Small intestine (tissue), 7 donors: ENCODE measurements around the gene JAGN1. TPM values are rescaled to one million over a fixed set of nuclear protein-coding genes. Genes with fewer than 3 reads are reported as not detected.
"Not testable (repeated sequence)": the region's sequence is repeated elsewhere in the genome, so short reads cannot be mapped to it uniquely, and the experiment has no call there.

Experiments
- DNase-seq, 2 donors: peaks; one replicate each; pipeline versions ENCODE4 v3.0.0 to v3.0.0-alpha.2; 2013
- FAIRE-seq: peaks from 2 replicates; lab custom pipeline; 2012; peaks lifted over from hg19 to GRCh38; lab: Jason Lieb, UNC
- H3K27ac ChIP-seq, 3 donors: one replicate each; pipeline ENCODE4 v1.5.1; 2013; ENCODE audit warnings: low read length in 2 of 3, mild to moderate bottlenecking in 2 of 3, control low read depth in 1 of 3, inconsistent platforms in 1 of 3, low read depth in 1 of 3, moderate library complexity in 1 of 3
- H3K27me3 ChIP-seq, 3 donors: one replicate each; pipeline ENCODE4 v1.6.1; 2013; ENCODE audit warnings: low read length in 3 of 3, inconsistent platforms in 1 of 3; ENCODE audit not compliant: control insufficient read depth in 3 of 3, insufficient read depth in 3 of 3
- H3K36me3 ChIP-seq, 3 donors: one replicate each; pipeline ENCODE4 v1.6.1; 2013; ENCODE audit warnings: low read length in 3 of 3, inconsistent platforms in 1 of 3, low read depth in 1 of 3, mild to moderate bottlenecking in 1 of 3, moderate library complexity in 1 of 3; ENCODE audit not compliant: control insufficient read depth in 3 of 3, insufficient read depth in 2 of 3
- H3K4me1 ChIP-seq, 3 donors: one replicate each; pipeline ENCODE4 v1.6.1; 2013; ENCODE audit warnings: low read length in 2 of 3, inconsistent platforms in 1 of 3, low read depth in 1 of 3, mild to moderate bottlenecking in 1 of 3, moderate library complexity in 1 of 3; ENCODE audit not compliant: control insufficient read depth in 3 of 3, insufficient read depth in 2 of 3
- H3K4me3 ChIP-seq, 3 donors: one replicate each; pipeline ENCODE4 v1.5.1; 2013; ENCODE audit warnings: low read length in 3 of 3, control low read depth in 1 of 3, inconsistent platforms in 1 of 3, low read depth in 1 of 3, mild to moderate bottlenecking in 1 of 3, moderate library complexity in 1 of 3
- H3K9me3 ChIP-seq, 2 donors: one replicate each; pipeline ENCODE4 v1.6.1; 2013; ENCODE audit warnings: low read depth in 1 of 2, low read length in 1 of 2; ENCODE audit not compliant: control insufficient read depth in 2 of 2, insufficient read depth in 1 of 2
- WGBS, 3 donors: extraction: QIAGEN DNeasy Blood & Tissue Kit; methylation state at CpG; one replicate each; pipeline ENCODE4 v1.1.7; 2013; 5-methylcytosine and 5-hydroxymethylcytosine counted together
- polyA plus RNA-seq, 4 donors: library from polyadenylated mRNA; stranded (reverse) in 3 of 4; unstranded in 1 of 4; fragments of 200-250 nt in 3 of 4; fragments of 120-200 nt in 1 of 4; gene quantifications; one replicate each; pipeline versions ENCODE4 v1.2.1 to v1.2.3, GENCODE V29; 2013
- donor health status: healthy with polysubstance abuse.
- donor health status: control.
- donor health status: control.
- donor health status: Bipolar disorder and iron deficiency.
- donor health status: healthy.

Gene JAGN1
- polyA plus RNA-seq, 4 donors = 49.0 to 56.8 (median 52.7) TPM

GRCh38 chr3:9872067-9872466 lies 18.3 kb upstream of the JAGN1 start:
- not testable (repeated sequence) for H3K4me3 ChIP-seq, H3K9me3 ChIP-seq, FAIRE-seq, H3K27me3 ChIP-seq, DNase-seq, H3K27ac ChIP-seq, H3K36me3 ChIP-seq, H3K4me1 ChIP-seq
- WGBS, 3 donors = 95 to 99% (median 98%) methylated on average over 5 of the region's 5 CpGs

- Histone ChIP-seq H3K36me3 (peaks cover 0 to 3% (median 2%) of the 10 kb centered on the region in 3 donors), H3K27ac (no peak overlapping the region), H3K4me1 (peaks cover 0 to 20% (median 0%) of the 10 kb centered on the region in 3 donors), H3K9me3 (no peaks in the 10 kb centered on the region), H3K27me3 (no peaks in the 10 kb centered on the region), H3K4me3 (peak overlapping the region in 1 of 3 donors; percentile 44)
- FAIRE-seq (no peak), DNase-seq (no peak)
Observed at GRCh38 chr3:9875448-9875847, 15.0 kb upstream of the JAGN1 start.

GRCh38 chr3:9876255-9876654 lies 14.2 kb upstream of the JAGN1 start:
- FAIRE-seq = not testable (repeated sequence)
- 90 to 91% (median 90%) methylated on average over 4 of the region's 4 CpGs for whole genome bisulfite sequencing, 3 donors

DNA sequence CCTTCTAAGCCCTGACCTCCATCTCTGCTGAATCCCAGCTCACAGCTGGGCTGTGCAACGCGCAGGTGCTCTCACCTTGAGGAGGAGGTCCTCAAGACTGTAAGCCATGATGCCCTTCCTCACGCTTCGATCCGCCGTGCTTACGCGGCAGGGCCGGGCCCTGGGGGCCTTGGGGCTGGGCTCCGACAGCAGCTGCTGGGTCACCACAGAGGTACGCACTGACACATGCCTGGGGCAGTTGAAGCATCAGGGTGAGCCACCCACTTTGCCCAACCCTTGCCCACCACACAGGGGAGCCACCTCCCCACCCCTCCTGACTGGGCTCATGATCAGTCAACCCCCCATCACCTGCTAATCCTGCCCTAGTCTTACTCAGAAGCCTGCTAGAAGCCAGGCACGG lies 13.4 kb upstream of the JAGN1 start:
- Histone ChIP-seq H3K36me3 (peaks cover 0 to 2% (median 0%) of the 10 kb centered on the region in 3 donors), H3K4me1 (peaks cover 0 to 20% (median 0%) of the 10 kb centered on the region in 3 donors), H3K27me3 (no peaks in the 10 kb centered on the region), H3K27ac (no peak overlapping the region), H3K9me3 (no peaks in the 10 kb centered on the region), H3K4me3 (peak overlapping the region in 1 of 3 donors; percentile 50)
- DNase-seq = no peak
- FAIRE-seq = no peak
- WGBS, 3 donors = 93 to 95% (median 95%) methylated on average over 12 of the region's 12 CpGs

More at GRCh38 chr3:9876255-9876654, 14.2 kb upstream of the JAGN1 start:
- H3K36me3 ChIP-seq, H3K27me3 ChIP-seq, H3K9me3 ChIP-seq, H3K27ac ChIP-seq, DNase-seq: not testable (repeated sequence)
- peak overlapping the region in 1 of 3 donors; percentile 44 for H3K4me3 ChIP-seq
- H3K4me1 ChIP-seq = peaks cover 0 to 20% (median 0%) of the 10 kb centered on the region in 3 donors

GRCh38 chr3:9878700-9879099 lies 11.7 kb upstream of the JAGN1 start:
- Histone ChIP-seq H3K27me3 (no peaks in the 10 kb centered on the region), H3K4me1 (peaks cover 0 to 23% (median 0%) of the 10 kb centered on the region in 3 donors), H3K4me3 (peak overlapping the region in 2 of 3 donors; percentile 20 to 50), H3K9me3 (no peaks in the 10 kb centered on the region), H3K36me3 (peaks cover 0 to 2% (median 0%) of the 10 kb centered on the region in 3 donors), H3K27ac (peak overlapping the region; percentile 67 to 86 (median 69))
- WGBS, 3 donors = 20 to 57% (median 39%) methylated on average over 5 of the region's 5 CpGs
- FAIRE-seq (no peak), DNase-seq (peak; percentile 88 to 97)

- H3K9me3 ChIP-seq = no peaks in the 10 kb centered on the region
- DNase-seq (no peak), FAIRE-seq (no peak)
- H3K27ac ChIP-seq = peak within 1 kb of the TSS; percentile 67 to 86 (median 69)
- 85 to 90% (median 89%) methylated on average over 7 of the region's 7 CpGs for whole genome bisulfite sequencing, 3 donors
- peaks cover 0 to 2% (median 0%) of the 10 kb centered on the region in 3 donors for H3K36me3 ChIP-seq
- H3K4me1 ChIP-seq = peaks cover 0 to 34% (median 0%) of the 10 kb centered on the region in 3 donors
- H3K27me3 ChIP-seq = no peaks in the 10 kb centered on the region
- no peak within 1 kb of the TSS for H3K4me3 ChIP-seq
Observed at GRCh38 chr3:9879830-9880549, 10.4 kb upstream of the JAGN1 start, which contains the start of gene CIDEC. CIDEC (minus strand) TSS chr3:9880253; CDS start chr3:9878486, 1,767 bp downstream.

DNA sequence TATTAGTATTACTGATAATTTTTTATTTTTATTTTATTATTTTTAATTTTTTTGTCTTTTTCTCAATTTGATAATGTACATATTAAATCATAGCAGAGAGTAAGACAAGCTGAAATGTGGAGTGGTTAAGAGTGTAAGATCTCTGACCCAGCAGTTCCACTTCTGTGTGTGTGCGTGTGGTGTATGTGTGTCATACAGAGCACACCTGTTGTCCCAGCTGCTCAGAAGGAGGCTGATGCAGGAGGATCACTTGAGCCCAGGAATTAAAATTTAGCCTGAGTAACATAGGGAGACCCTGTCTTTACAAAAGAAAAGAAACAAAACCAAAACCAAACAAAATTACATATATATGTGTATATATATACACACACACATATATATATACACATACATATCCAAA lies 9.0 kb upstream of the JAGN1 start:
- WGBS, 3 donors = 87 to 97% (median 93%) methylated on average over 1 of the region's 1 CpG
- no peaks in the 10 kb centered on the region for H3K27me3 ChIP-seq
- peaks cover 0 to 2% (median 0%) of the 10 kb centered on the region in 3 donors for H3K36me3 ChIP-seq
- no peaks in the 10 kb centered on the region for H3K9me3 ChIP-seq
- no peak overlapping the region for H3K4me3 ChIP-seq
- FAIRE-seq (no peak), DNase-seq (no peak)
- H3K4me1 ChIP-seq = peaks cover 0 to 37% (median 0%) of the 10 kb centered on the region in 3 donors
- no peak overlapping the region for H3K27ac ChIP-seq

- no peaks in the 10 kb centered on the region for H3K36me3 ChIP-seq
- FAIRE-seq (no peak), DNase-seq (no peak)
- H3K4me1 ChIP-seq = peaks cover 0 to 25% (median 0%) of the 10 kb centered on the region in 3 donors
- WGBS, 3 donors = 63 to 74% (median 74%) methylated on average over 7 of the region's 7 CpGs
- no peaks in the 10 kb centered on the region for H3K9me3 ChIP-seq
- no peaks in the 10 kb centered on the region for H3K27me3 ChIP-seq
- no peak overlapping the region for H3K4me3 ChIP-seq
- peak overlapping the region; percentile 89 to 91 (median 90) for H3K27ac ChIP-seq
Observed at GRCh38 chr3:9883706-9884554, 6.5 kb upstream of the JAGN1 start.
